ENCODE data around the gene USP15. TPM values are rescaled to one million over a fixed set of nuclear protein-coding genes. Genes with fewer than 3 reads are reported as not detected.
"Not testable (repeated sequence)": the region's sequence is repeated elsewhere in the genome, so short reads cannot be mapped to it uniquely, and the experiment has no call there.

The USP15 gene
- total RNA-seq, 1 donor from 2014 or later, result 50.9 TPM

DNA sequence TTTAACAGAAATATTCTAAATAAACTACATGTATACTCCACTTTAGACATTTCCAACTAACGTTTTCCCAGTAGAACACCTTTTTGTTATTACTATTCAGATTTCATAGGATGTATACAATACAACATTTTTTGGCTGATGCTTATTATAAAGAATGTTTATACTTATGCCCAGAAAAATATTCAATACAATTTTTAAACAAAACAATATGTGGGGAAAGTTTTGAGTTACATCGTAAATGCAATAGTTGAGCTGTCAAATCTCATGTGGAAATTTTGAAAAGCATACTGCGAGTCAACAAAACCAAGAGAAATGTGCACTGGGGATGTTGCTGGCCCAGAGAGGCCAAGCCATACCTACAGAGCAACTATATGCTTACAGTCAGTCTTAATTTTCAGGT lies 188.2 kb downstream of the USP15 start:
- Mint-ChIP-seq H3K4me1 (no peaks in the 10 kb centered on the region), H3K4me3 (no peak overlapping the region), H3K27ac (no peak overlapping the region), H3K27me3 (ENCODE audit: low read depth) (peaks cover 11% of the 10 kb centered on the region), H3K36me3 (no peaks in the 10 kb centered on the region), H3K9me3 (peaks cover 12% of the 10 kb centered on the region)
- DNase-seq (ENCODE audit: low spot score in 2 of 2, unreplicated experiment in 2 of 2), result no peak
- TF ChIP-seq, protein P1, sequence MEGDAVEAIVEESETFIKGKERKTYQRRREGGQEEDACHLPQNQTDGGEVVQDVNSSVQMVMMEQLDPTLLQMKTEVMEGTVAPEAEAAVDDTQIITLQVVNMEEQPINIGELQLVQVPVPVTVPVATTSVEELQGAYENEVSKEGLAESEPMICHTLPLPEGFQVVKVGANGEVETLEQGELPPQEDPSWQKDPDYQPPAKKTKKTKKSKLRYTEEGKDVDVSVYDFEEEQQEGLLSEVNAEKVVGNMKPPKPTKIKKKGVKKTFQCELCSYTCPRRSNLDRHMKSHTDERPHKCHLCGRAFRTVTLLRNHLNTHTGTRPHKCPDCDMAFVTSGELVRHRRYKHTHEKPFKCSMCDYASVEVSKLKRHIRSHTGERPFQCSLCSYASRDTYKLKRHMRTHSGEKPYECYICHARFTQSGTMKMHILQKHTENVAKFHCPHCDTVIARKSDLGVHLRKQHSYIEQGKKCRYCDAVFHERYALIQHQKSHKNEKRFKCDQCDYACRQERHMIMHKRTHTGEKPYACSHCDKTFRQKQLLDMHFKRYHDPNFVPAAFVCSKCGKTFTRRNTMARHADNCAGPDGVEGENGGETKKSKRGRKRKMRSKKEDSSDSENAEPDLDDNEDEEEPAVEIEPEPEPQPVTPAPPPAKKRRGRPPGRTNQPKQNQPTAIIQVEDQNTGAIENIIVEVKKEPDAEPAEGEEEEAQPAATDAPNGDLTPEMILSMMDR (IDR thresholded peaks at IDR 0.05; ENCODE audit: unreplicated experiment), result no peak

DNA sequence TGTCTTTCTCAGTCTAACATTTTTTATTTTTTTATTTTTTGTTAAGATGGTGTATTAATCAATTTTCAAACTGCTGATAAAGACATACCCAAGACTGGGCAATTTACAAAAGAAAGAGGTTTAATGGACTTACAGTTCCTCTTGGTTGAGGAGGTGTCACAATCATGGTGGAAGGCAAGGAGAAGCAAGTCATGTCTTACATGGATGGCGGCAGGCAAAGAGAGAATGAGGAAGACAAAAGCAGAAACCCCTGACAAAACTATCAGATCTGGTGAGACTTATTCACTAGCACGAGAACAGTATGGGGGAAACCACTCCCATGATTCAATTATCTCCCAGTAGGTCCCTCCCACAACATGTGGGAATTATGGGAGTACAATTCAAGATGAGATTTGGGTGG lies 195.2 kb downstream of the USP15 start:
- not testable (repeated sequence) for DNase-seq (ENCODE audit: low spot score in 2 of 2, unreplicated experiment in 2 of 2); H3K27ac Mint-ChIP-seq; H3K36me3 Mint-ChIP-seq; H3K4me1 Mint-ChIP-seq; H3K4me3 Mint-ChIP-seq
- H3K27me3 Mint-ChIP-seq (ENCODE audit: low read depth), result peaks cover 11% of the 10 kb centered on the region
- H3K9me3 Mint-ChIP-seq, result peaks cover 14% of the 10 kb centered on the region

DNA sequence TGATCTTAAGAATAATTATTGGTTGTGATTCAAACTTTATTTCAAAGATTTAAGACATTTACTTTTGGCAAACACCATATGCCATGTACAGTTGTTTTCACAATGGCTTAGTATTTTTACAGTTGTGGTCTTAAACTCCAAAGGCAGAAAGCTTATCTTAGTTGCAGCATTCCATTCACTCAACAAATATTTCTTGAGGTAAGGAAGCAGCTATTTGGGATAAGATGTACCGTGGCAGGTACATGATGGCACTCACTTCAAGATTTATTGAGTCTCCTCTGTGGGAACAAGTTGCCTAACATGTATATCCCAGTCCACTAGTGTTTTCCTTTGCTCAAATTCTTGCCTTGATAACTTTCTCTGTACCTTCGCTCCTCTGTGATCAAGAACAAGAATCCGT lies 198.4 kb downstream of the USP15 start:
- TF ChIP-seq, protein P1 (IDR thresholded peaks at IDR 0.05; ENCODE audit: unreplicated experiment), result no peak
- peak overlapping the region; percentile 64 for H3K27ac Mint-ChIP-seq
- H3K36me3 Mint-ChIP-seq, result no peaks in the 10 kb centered on the region
- no peak overlapping the region for H3K4me3 Mint-ChIP-seq
- peaks cover 2% of the 10 kb centered on the region for H3K4me1 Mint-ChIP-seq
- H3K9me3 Mint-ChIP-seq, result peaks cover 33% of the 10 kb centered on the region
- DNase-seq (ENCODE audit: low spot score in 2 of 2, unreplicated experiment in 2 of 2), result no peak
- no peaks in the 10 kb centered on the region for H3K27me3 Mint-ChIP-seq (ENCODE audit: low read depth)

DNA sequence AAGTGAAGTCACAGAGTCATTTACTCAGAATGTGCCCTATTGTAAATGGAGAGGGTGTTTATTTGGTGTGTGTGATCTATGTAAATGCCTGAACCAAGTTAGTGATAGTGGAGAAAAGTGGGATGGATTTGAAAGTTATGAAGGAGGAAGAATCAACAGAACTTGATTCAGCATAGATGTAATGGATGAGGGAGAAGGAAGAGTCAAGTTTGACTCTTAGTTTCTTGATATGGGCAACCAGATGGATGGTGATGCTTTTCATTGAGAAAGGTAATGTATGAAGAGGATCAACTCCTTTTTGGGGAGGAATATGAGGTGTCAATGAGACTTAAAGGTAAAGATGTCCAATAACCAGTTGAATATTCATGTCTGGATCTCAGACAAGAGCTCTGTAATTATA lies 199.8 kb downstream of the USP15 start:
- TF ChIP-seq, protein P1 (IDR thresholded peaks at IDR 0.05; ENCODE audit: unreplicated experiment), result no peak
- Mint-ChIP-seq H3K27ac (no peak overlapping the region), H3K4me3 (no peak overlapping the region), H3K9me3 (peaks cover 39% of the 10 kb centered on the region), H3K4me1 (peaks cover 2% of the 10 kb centered on the region), H3K36me3 (no peaks in the 10 kb centered on the region), H3K27me3 (ENCODE audit: low read depth) (no peaks in the 10 kb centered on the region)
- no peak for DNase-seq (ENCODE audit: low spot score in 2 of 2, unreplicated experiment in 2 of 2)

DNA sequence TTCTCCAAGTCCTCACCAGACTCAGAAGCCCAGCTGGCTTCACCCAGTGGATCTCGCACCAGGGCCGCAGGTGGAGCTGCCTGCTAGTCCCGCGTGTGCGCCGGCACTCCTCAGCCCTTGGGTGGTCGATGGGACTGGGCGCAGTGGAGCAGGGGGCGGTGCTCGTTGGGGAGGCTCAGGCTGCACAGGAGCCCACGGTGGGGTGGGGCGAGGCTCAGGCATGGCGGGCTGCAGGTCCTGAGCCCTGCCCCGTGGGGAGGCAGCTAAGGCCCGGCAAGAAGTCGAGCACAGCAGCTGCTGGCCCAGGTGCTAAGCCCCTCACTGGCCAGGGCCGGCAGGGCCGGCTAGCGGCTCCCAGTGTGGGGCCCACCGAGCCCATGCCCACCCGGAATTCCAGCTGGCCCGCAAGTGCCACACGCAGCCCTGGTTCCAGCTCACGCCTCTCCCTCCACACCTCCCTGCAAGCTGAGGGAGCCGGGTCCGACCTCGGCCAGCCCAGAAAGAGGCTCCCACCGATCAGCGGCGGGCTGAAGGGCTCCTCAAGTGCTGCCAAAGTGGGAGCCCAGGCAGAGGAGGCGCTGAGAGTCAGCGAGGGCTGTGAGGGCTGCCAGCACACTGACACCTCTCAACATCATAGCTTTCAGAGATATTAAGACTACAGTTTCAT lies 201.1 kb downstream of the USP15 start:
- H3K4me1 Mint-ChIP-seq, H3K27ac Mint-ChIP-seq: not testable (repeated sequence)

DNA sequence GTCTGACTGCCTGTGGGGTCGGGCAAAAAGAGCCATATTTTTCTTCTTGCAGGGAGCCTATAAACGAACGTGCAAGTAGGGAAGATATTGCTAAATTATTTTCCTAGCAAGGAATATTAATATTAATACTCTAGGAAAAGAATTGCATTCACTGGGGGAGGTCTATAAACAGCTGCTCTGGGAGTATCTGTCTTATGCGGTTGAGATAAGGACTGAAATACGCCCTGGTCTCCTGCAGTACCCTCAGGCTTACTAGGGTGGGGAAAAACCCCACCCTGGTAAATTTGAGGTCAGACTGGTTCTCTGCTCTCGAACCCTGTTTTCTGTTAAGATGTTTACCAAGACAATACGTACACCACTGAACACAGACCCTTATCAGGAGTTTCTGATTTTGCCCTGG lies 203.0 kb downstream of the USP15 start:
- not testable (repeated sequence) for H3K27me3 Mint-ChIP-seq (ENCODE audit: low read depth); H3K36me3 Mint-ChIP-seq; H3K27ac Mint-ChIP-seq; H3K4me1 Mint-ChIP-seq; DNase-seq (ENCODE audit: low spot score in 2 of 2, unreplicated experiment in 2 of 2); H3K4me3 Mint-ChIP-seq
- peaks cover 29% of the 10 kb centered on the region for H3K9me3 Mint-ChIP-seq

More for the DNA sequence above, 201.1 kb downstream of the USP15 start:
- H3K9me3 Mint-ChIP-seq, result peaks cover 30% of the 10 kb centered on the region
- DNase-seq (ENCODE audit: low spot score in 2 of 2, unreplicated experiment in 2 of 2); H3K36me3 Mint-ChIP-seq; H3K27me3 Mint-ChIP-seq (ENCODE audit: low read depth); H3K4me3 Mint-ChIP-seq: not testable (repeated sequence)

Other genes starting within 250 kb of the USP15 start
- gene MON2, start 206.4 kb downstream of the USP15 start, total RNA-seq, result 68.6 to 76.6 TPM (median 72.8 TPM) in 3 replicates

Data from mesothelial cell of epicardium (in vitro differentiated cells).